ENCODE results near the gene SPAAR. TPM values are rescaled to one million over a fixed set of nuclear protein-coding genes. Genes with fewer than 3 reads are reported as not detected.

Gene SPAAR
- polyA plus RNA-seq, 1 donor (not counting 4 experiments of a cell fraction or from before 2014, with no cell fraction given), result not detected

DNA sequence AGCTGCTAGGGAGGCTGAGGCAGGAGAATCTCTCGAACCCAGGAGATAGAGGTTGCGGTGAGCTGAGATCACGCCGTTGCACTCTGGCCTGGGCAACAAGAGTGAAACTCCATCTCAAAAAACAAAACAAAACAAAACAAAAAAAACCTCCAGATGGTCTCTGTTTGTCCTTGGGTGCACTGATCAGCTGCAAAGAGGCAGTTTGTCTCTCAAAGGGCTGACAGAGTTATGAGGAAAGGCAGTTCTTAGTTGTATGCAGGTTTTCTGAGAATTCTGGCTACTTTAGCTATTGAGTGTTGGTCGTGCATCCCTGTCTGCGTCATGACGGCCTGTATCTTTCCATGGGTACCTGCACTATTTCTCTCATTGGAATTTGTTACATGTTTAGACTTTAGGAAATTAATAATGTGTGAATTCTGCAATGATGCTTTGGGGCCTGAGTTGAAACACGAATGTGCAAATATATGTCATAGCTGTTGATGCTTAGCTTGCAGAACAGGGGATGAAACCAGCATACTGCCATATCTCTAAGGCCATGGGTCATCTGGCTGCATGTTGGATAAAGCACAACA is 30.5 kb downstream of the SPAAR start:
- H3K9me1 ChIP-seq (ENCODE audit: control insufficient read depth, extremely low read depth, insufficient read depth, low read length), result no peaks in the 10 kb centered on the region
- DNase-seq (ENCODE audit: low read depth, low spot score) (no peak), FAIRE-seq (no peak)
- H3K27ac ChIP-seq (ENCODE audit: control insufficient read depth, insufficient read depth, low read length), result no peak overlapping the region
- H3K36me3 ChIP-seq (ENCODE audit: control insufficient read depth in 2 of 2, extremely low read depth in 1 of 2, insufficient read depth in 2 of 2, low read length in 2 of 2), result no peaks in the 10 kb centered on the region
- H3K79me2 ChIP-seq (ENCODE audit: control insufficient read depth, insufficient read depth, low read length), result no peaks in the 10 kb centered on the region
- H3K4me3 ChIP-seq (ENCODE audit: control insufficient read depth in 2 of 3, extremely low read depth in 1 of 3, insufficient read depth in 2 of 3, low read depth in 1 of 3, low read length in 3 of 3), result no peak overlapping the region
- no peak for TF ChIP-seq CTCF (optimal IDR thresholded peaks at IDR 0.05 in 1 of 3, IDR thresholded peaks at IDR 0.05 in 1 of 3, conservative IDR thresholded peaks at IDR 0.05 in 1 of 3; ENCODE audit: extremely low read depth in 1 of 3, insufficient read depth in 2 of 3, low read length in 3 of 3)
- no peak for TF ChIP-seq EZH2 (IDR thresholded peaks at IDR 0.05; ENCODE audit: low read length)
- H3K9ac ChIP-seq (ENCODE audit: control insufficient read depth, extremely low read depth, insufficient read depth, low read length), result no peak overlapping the region
- no peak overlapping the region for H3K4me2 ChIP-seq (ENCODE audit: control insufficient read depth, extremely low read depth, insufficient read depth, low read depth, low read length)
- H3K27me3 ChIP-seq (ENCODE audit: control insufficient read depth, extremely low read depth, insufficient read depth, low read length), result no peaks in the 10 kb centered on the region
- no peaks in the 10 kb centered on the region for H4K20me1 ChIP-seq (ENCODE audit: control insufficient read depth, extremely low read depth, insufficient read depth, low read length)
- dilution Hi-C loops (cut with MboI; ENCODE audit: extremely low pct_ligation_motif_present, low sequenced_read_pairs), result no loop called here
- no peaks in the 10 kb centered on the region for H3K9me3 ChIP-seq (ENCODE audit: control insufficient read depth, low read depth, low read length)
- no peaks in the 10 kb centered on the region for H3K4me1 ChIP-seq (ENCODE audit: control insufficient read depth, extremely low read depth, insufficient read depth, low read length)
- no peak overlapping the region for H2AFZ ChIP-seq (ENCODE audit: control insufficient read depth, low read length)

DNA sequence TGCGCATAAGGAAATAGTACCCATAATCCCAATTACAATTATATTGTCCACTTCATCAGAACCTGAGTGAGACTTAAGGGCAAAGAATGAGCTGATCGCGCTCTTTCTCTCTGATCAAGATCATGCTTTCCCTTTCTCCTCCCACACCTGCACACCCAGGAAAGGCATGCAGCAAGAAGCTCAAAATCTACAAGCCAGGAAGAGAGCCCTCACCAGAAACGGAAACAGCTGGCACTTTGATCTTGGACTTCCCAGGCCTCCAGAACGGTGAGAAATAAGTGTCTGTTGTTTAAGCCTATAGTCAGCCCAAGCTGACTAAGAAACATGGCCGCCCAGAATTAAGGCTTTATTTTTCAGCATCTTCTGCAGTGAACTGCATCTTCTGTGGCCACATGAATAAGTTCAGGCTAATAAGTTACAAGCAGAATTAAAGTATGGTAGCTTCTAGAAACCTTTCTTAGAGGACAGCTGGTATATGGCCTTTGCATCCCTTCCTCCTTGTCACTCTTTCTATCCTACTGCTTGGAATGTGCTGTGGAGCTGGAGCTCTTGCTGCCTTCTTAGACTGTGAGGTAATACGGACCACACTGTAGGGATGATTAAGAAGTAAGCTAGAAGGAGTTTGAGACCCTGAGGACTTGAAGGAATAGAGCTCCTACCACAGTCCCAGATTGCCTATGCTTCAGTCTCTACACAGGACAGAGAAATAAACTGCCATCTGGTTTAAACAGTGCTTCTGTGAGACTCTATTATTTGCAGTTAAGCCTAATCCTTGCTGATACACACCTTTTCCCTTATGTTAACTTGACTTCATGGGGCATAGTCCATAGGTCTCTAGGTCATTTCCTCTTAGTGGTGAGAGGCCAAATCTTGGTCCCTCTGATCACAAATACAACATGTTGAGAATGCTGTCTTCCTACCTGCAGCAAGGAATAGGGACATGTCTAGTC is 31.4 kb downstream of the SPAAR start:
- H3K9me1 ChIP-seq (ENCODE audit: control insufficient read depth, extremely low read depth, insufficient read depth, low read length), result no peaks in the 10 kb centered on the region
- DNase-seq (ENCODE audit: low read depth, low spot score), result no peak
- no peak for FAIRE-seq
- dilution Hi-C loops (cut with MboI; ENCODE audit: extremely low pct_ligation_motif_present, low sequenced_read_pairs), result no loop called here
- H3K4me2 ChIP-seq (ENCODE audit: control insufficient read depth, extremely low read depth, insufficient read depth, low read depth, low read length), result no peak overlapping the region
- no peak overlapping the region for H3K27ac ChIP-seq (ENCODE audit: control insufficient read depth, insufficient read depth, low read length)
- H3K9ac ChIP-seq (ENCODE audit: control insufficient read depth, extremely low read depth, insufficient read depth, low read length), result no peak overlapping the region
- H4K20me1 ChIP-seq (ENCODE audit: control insufficient read depth, extremely low read depth, insufficient read depth, low read length), result no peaks in the 10 kb centered on the region
- no peak overlapping the region for H3K4me3 ChIP-seq (ENCODE audit: control insufficient read depth in 2 of 3, extremely low read depth in 1 of 3, insufficient read depth in 2 of 3, low read depth in 1 of 3, low read length in 3 of 3)
- no peaks in the 10 kb centered on the region for H3K79me2 ChIP-seq (ENCODE audit: control insufficient read depth, insufficient read depth, low read length)
- no peaks in the 10 kb centered on the region for H3K27me3 ChIP-seq (ENCODE audit: control insufficient read depth, extremely low read depth, insufficient read depth, low read length)
- H2AFZ ChIP-seq (ENCODE audit: control insufficient read depth, low read length), result peak overlapping the region; percentile 26
- TF ChIP-seq EZH2 (IDR thresholded peaks at IDR 0.05; ENCODE audit: low read length) (no peak), CTCF (optimal IDR thresholded peaks at IDR 0.05 in 1 of 3, IDR thresholded peaks at IDR 0.05 in 1 of 3, conservative IDR thresholded peaks at IDR 0.05 in 1 of 3; ENCODE audit: extremely low read depth in 1 of 3, insufficient read depth in 2 of 3, low read length in 3 of 3) (no peak)
- H3K36me3 ChIP-seq (ENCODE audit: control insufficient read depth in 2 of 2, extremely low read depth in 1 of 2, insufficient read depth in 2 of 2, low read length in 2 of 2), result no peaks in the 10 kb centered on the region
- peaks cover 3% of the 10 kb centered on the region for H3K4me1 ChIP-seq (ENCODE audit: control insufficient read depth, extremely low read depth, insufficient read depth, low read length)
- no peaks in the 10 kb centered on the region for H3K9me3 ChIP-seq (ENCODE audit: control insufficient read depth, low read depth, low read length)
